ENCODE measurements around the gene TRIO. TPM values are rescaled to one million over a fixed set of nuclear protein-coding genes. Genes with fewer than 3 reads are reported as not detected.

The TRIO gene
- total and polyA plus RNA-seq, 11 donors = 35.2 to 99.1 (median 58.4) TPM

GRCh38 chr5:14505310-14506139, 362.4 kb downstream of the TRIO start:
- H3K27me3 ChIP-seq = no peaks in the 10 kb centered on the region
- intact Hi-C loops (cut with DNase I) = loop anchor here in 2 of 10 donors (10.0 kb wide), 1 partner anchor 139 kb away; no protein-coding TSS in a partner anchor
- ATAC-seq (no peak), DNase-seq (no peak)
- no peak overlapping the region for H3K27ac ChIP-seq
- no peaks in the 10 kb centered on the region for H3K9me3 ChIP-seq
- H3K36me3 ChIP-seq = peaks cover 0 to 95% (median 85%) of the 10 kb centered on the region in 9 donors
- TF ChIP-seq POLR2A (IDR thresholded peaks at IDR 0.05) (no peak), CTCF (IDR thresholded peaks at IDR 0.05) (peak in 1 of 12 donors; percentile 3)
- H3K4me1 ChIP-seq = peaks cover 0 to 10% (median 0%) of the 10 kb centered on the region in 12 donors
- H3K4me3 ChIP-seq = no peak overlapping the region
- WGBS, 4 donors = 78 to 86% (median 82%) methylated on average over 23 of the region's 23 CpGs

GRCh38 chr5:14506140-14506538, 363.0 kb downstream of the TRIO start:
- no peak for TF ChIP-seq POLR2A (IDR thresholded peaks at IDR 0.05)
- no peak for TF ChIP-seq CTCF (IDR thresholded peaks at IDR 0.05)
- H3K27ac ChIP-seq = no peak overlapping the region
- DNase-seq (no peak), ATAC-seq (no peak)
- H3K36me3 ChIP-seq = peaks cover 0 to 93% (median 80%) of the 10 kb centered on the region in 9 donors
- WGBS, 4 donors = 75 to 82% (median 80%) methylated on average over 7 of the region's 7 CpGs
- intact Hi-C loops (cut with DNase I) = loop anchor here in 2 of 10 donors (10.0 kb wide), 1 partner anchor 139 kb away; no protein-coding TSS in a partner anchor
- H3K9me3 ChIP-seq = no peaks in the 10 kb centered on the region
- no peak overlapping the region for H3K4me3 ChIP-seq
- no peaks in the 10 kb centered on the region for H3K27me3 ChIP-seq
- peaks cover 0 to 10% (median 0%) of the 10 kb centered on the region in 12 donors for H3K4me1 ChIP-seq

- Histone ChIP-seq H3K4me3 (no peak overlapping the region), H3K27ac (no peak overlapping the region), H3K36me3 (peaks cover 0 to 88% (median 75%) of the 10 kb centered on the region in 9 donors), H3K27me3 (no peaks in the 10 kb centered on the region), H3K9me3 (no peaks in the 10 kb centered on the region), H3K4me1 (peaks cover 0 to 10% (median 0%) of the 10 kb centered on the region in 12 donors)
- intact Hi-C loops (cut with DNase I) = loop anchor here in 2 of 10 donors (10.0 kb wide), 1 partner anchor 138 kb away; no protein-coding TSS in a partner anchor
- 95 to 97% (median 96%) methylated on average over 16 of the region's 16 CpGs for WGBS, 4 donors
- ATAC-seq (no peak), DNase-seq (no peak)
- TF ChIP-seq POLR2A (IDR thresholded peaks at IDR 0.05) (no peak), CTCF (IDR thresholded peaks at IDR 0.05) (no peak)
These were observed 363.5 kb downstream of the TRIO start for GRCh38 chr5:14506661-14507060.
